PC-3 (cell line): ENCODE results near the gene MTMR2. TPM values are rescaled to one million over a fixed set of nuclear protein-coding genes. Genes with fewer than 3 reads are reported as not detected.

Experiments
- ATAC-seq: fragments of 200-7000 bp; cut with Tn5 transposase; 2 replicates; pipeline ENCODE4 v1.9.1; 2020; ENCODE audit warnings: mild to moderate bottlenecking, moderate library complexity
- BruUV-seq: library from RNA; stranded (reverse); fragments of 400-500 nt; replicated peaks from 2 replicates; lab custom pipeline; 2021; lab: Mats Ljungman, UMichigan
- CTCF ChIA-PET: fragments of 300-600 bp; sonication (Branson Sonifier 250); formaldehyde crosslinking; loops from one replicate; lab custom pipeline; 2022; ENCODE audit warnings: antibody characterized with exemption; lab: Charles Lee
- POLR2A ChIA-PET: fragments of 300-600 bp; sonication (Branson Sonifier 250); formaldehyde crosslinking; loops from one replicate; lab custom pipeline; 2022; ENCODE audit warnings: antibody characterized with exemption; ENCODE audit not compliant: unreplicated experiment; lab: Charles Lee
- DNase-seq: peaks from one replicate; pipeline ENCODE4 v3.0.0-alpha.2; 2015
- H2AFZ ChIP-seq: fragments of 300-600 bp; sonication (generic); 2 replicates; pipeline ENCODE4 v1.6.0; 2016; ENCODE audit warnings: antibody characterized with exemption, low read length
- H3F3A ChIP-seq: fragments of 300-600 bp; sonication (generic); one replicate; pipeline ENCODE4 v1.6.0; 2017; ENCODE audit warnings: antibody characterized with exemption, low read length, control low read depth, mild to moderate bottlenecking; ENCODE audit not compliant: unreplicated experiment
- H3K27ac ChIP-seq: fragments of 300-600 bp; sonication (generic); 2 replicates; pipeline ENCODE4 v1.5.1; 2016; ENCODE audit warnings: mild to moderate bottlenecking, low read length
- H3K27me3 ChIP-seq: fragments of 300-600 bp; sonication (generic); 2 replicates; pipeline ENCODE4 v1.6.1; 2016; ENCODE audit warnings: low read length, mixed read lengths
- H3K36me3 ChIP-seq: fragments of 300-600 bp; sonication (generic); 2 replicates; pipeline ENCODE4 v1.6.1; 2016; ENCODE audit warnings: low read depth, mixed run types, low read length, mixed read lengths
- H3K4me1 ChIP-seq: fragments of 300-600 bp; sonication (generic); 2 replicates; pipeline ENCODE4 v1.5.1; 2016; ENCODE audit warnings: low read length; ENCODE audit not compliant: insufficient read depth
- H3K4me2 ChIP-seq: fragments of 300-600 bp; sonication (generic); 2 replicates; pipeline ENCODE4 v1.6.0; 2016; ENCODE audit warnings: low read length
- H3K4me3 ChIP-seq: fragments of 300-600 bp; sonication (generic); 2 replicates; pipeline ENCODE4 v1.5.1; 2016; ENCODE audit warnings: mild to moderate bottlenecking, low read length, mixed read lengths
- H3K79me2 ChIP-seq: fragments of 300-600 bp; sonication (generic); 2 replicates; pipeline ENCODE4 v1.6.1; 2017; ENCODE audit warnings: low read length, mixed read lengths
- H3K9ac ChIP-seq: fragments of 300-600 bp; sonication (generic); 2 replicates; pipeline ENCODE4 v1.6.0; 2016; ENCODE audit warnings: mild to moderate bottlenecking, low read length
- H3K9me2 ChIP-seq: fragments of 300-600 bp; sonication (generic); replicated peaks from 2 replicates; pipeline ENCODE4 v1.6.1; 2016; ENCODE audit warnings: mixed run types, low read length, mixed read lengths
- H3K9me3 ChIP-seq: fragments of 300-600 bp; sonication (generic); 2 replicates; pipeline ENCODE4 v1.6.1; 2016; ENCODE audit warnings: low read length, mixed read lengths
- H4K20me1 ChIP-seq: fragments of 300-600 bp; sonication (generic); 2 replicates; pipeline ENCODE4 v1.6.1; 2016; ENCODE audit warnings: low read length, mixed read lengths
- EZH2 ChIP-seq: fragments of 300-600 bp; sonication (generic); IDR thresholded peaks from one replicate; pipeline ENCODE4 v1.6.1; 2017; ENCODE audit warnings: antibody characterized with exemption, mild to moderate bottlenecking, low read length; ENCODE audit not compliant: unreplicated experiment
- EZH2phosphoT487 ChIP-seq: fragments of 300-600 bp; sonication (generic); IDR thresholded peaks from 2 replicates; pipeline ENCODE4 v1.6.1; 2018; ENCODE audit warnings: mild to moderate bottlenecking, antibody characterized with exemption, low read length, borderline replicate concordance
- intact Hi-C: fragments of 100-400 bp; cut with micrococcal nuclease; formaldehyde crosslinking; loops from 2 replicates; pipeline ENCODE4 v1.9.0; 2023
- total RNA-seq: library from RNA; depleted of rRNA; stranded (reverse); fragments of >200 nt; gene quantifications from 2 replicates; pipeline ENCODE4 v1.2.3, GENCODE V29; 2014
- TF ChIP-seq, protein P1 (sequence below): fragments of 300-600 bp; sonication (generic); conservative IDR thresholded peaks from 2 replicates; pipeline ENCODE4 v1.5.1; 2017; ENCODE audit warnings: antibody characterized with exemption, low read depth, mild to moderate bottlenecking, low read length

The MTMR2 gene
- total RNA-seq, 1 experiment from 2014 or later = 31.7 TPM

GRCh38 chr11:95908826-95909225, 15.1 kb downstream of the MTMR2 start:
- Histone ChIP-seq H2AFZ (no peak overlapping the region), H4K20me1 (0 out of 2 replicates have a peak, but pooled peaks cover 1% of the 10 kb centered on the region), H3K27ac (no peak overlapping the region), H3K4me2 (no peak overlapping the region), H3K4me1 (peaks cover 12% of the 10 kb centered on the region), H3K27me3 (no peaks in the 10 kb centered on the region), H3K79me2 (peaks cover 89% of the 10 kb centered on the region), H3F3A (no peaks in the 10 kb centered on the region), H3K4me3 (no peak overlapping the region), H3K9me3 (no peaks in the 10 kb centered on the region), H3K9ac (no peak overlapping the region), H3K9me2 (no peaks in the 10 kb centered on the region), H3K36me3 (no peaks in the 10 kb centered on the region)
- BruUV-seq = no TSS peak
- DNase-seq (no peak), ATAC-seq (no peak)
- TF ChIP-seq, protein P1, sequence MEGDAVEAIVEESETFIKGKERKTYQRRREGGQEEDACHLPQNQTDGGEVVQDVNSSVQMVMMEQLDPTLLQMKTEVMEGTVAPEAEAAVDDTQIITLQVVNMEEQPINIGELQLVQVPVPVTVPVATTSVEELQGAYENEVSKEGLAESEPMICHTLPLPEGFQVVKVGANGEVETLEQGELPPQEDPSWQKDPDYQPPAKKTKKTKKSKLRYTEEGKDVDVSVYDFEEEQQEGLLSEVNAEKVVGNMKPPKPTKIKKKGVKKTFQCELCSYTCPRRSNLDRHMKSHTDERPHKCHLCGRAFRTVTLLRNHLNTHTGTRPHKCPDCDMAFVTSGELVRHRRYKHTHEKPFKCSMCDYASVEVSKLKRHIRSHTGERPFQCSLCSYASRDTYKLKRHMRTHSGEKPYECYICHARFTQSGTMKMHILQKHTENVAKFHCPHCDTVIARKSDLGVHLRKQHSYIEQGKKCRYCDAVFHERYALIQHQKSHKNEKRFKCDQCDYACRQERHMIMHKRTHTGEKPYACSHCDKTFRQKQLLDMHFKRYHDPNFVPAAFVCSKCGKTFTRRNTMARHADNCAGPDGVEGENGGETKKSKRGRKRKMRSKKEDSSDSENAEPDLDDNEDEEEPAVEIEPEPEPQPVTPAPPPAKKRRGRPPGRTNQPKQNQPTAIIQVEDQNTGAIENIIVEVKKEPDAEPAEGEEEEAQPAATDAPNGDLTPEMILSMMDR = no peak
- TF ChIP-seq EZH2phosphoT487 = no peak
- no peak for TF ChIP-seq EZH2
- intact Hi-C loops = no loop called here
- CTCF ChIA-PET = no interaction called here
- POLR2A ChIA-PET = interaction anchor here (0.6 kb wide), 1 partner anchor 514 kb away, joined by 7 read pairs; no protein-coding TSS in a partner anchor

GRCh38 chr11:95907476-95907875, 16.4 kb downstream of the MTMR2 start:
- H3K4me1 ChIP-seq = no peaks in the 10 kb centered on the region
- no peak overlapping the region for H3K27ac ChIP-seq
- POLR2A ChIA-PET = no interaction called here
- no peak overlapping the region for H3K9ac ChIP-seq
- DNase-seq (no peak), ATAC-seq (no peak)
- no peaks in the 10 kb centered on the region for H3K27me3 ChIP-seq
- no TSS peak for BruUV-seq
- no peak overlapping the region for H3K4me2 ChIP-seq
- no peaks in the 10 kb centered on the region for H4K20me1 ChIP-seq
- H3K9me2 ChIP-seq = no peaks in the 10 kb centered on the region
- TF ChIP-seq, protein P1 = no peak
- TF ChIP-seq EZH2 (no peak), EZH2phosphoT487 (no peak)
- CTCF ChIA-PET = interaction anchor here (0.8 kb wide), 1 partner anchor 14 kb away, joined by 5 read pairs; no protein-coding TSS in a partner anchor
- intact Hi-C loops = no loop called here
- H3K36me3 ChIP-seq = no peaks in the 10 kb centered on the region
- no peaks in the 10 kb centered on the region for H3F3A ChIP-seq
- H3K9me3 ChIP-seq = no peaks in the 10 kb centered on the region
- H3K4me3 ChIP-seq = no peak overlapping the region
- no peak overlapping the region for H2AFZ ChIP-seq
- H3K79me2 ChIP-seq = peaks cover 94% of the 10 kb centered on the region

- peaks cover 80% of the 10 kb centered on the region for H3K79me2 ChIP-seq
- H3K9me3 ChIP-seq = no peaks in the 10 kb centered on the region
- no peaks in the 10 kb centered on the region for H3K36me3 ChIP-seq
- ChIA-PET POLR2A (no interaction called here), CTCF (no interaction called here)
- no peak overlapping the region for H3K9ac ChIP-seq
- no peak for TF ChIP-seq EZH2
- TF ChIP-seq, protein P1 = no peak
- no peaks in the 10 kb centered on the region for H3K27me3 ChIP-seq
- no peak overlapping the region for H3K4me3 ChIP-seq
- no peaks in the 10 kb centered on the region for H3K4me1 ChIP-seq
- no peak overlapping the region for H3K27ac ChIP-seq
- intact Hi-C loops = no loop called here
- DNase-seq = no peak
- no peaks in the 10 kb centered on the region for H4K20me1 ChIP-seq
- no peak overlapping the region for H3K4me2 ChIP-seq
- H2AFZ ChIP-seq = no peak overlapping the region
- H3F3A ChIP-seq = no peaks in the 10 kb centered on the region
- no peaks in the 10 kb centered on the region for H3K9me2 ChIP-seq
- ATAC-seq = no peak
- no TSS peak for BruUV-seq
These were observed 19.8 kb downstream of the MTMR2 start for GRCh38 chr11:95904009-95904650.
